Measurements from ENCODE around the gene MROH2A.

The MROH2A gene

GRCh38 chr2:233773854-233774253, 4.3 kb upstream of the MROH2A start (continued):
- TF ChIP-seq POU6F1 (CRISPR knock-in tag; IDR thresholded peaks at IDR 0.05; ENCODE audit: borderline replicate concordance, low read depth) (no peak), CSRNP3 (CRISPR knock-in tag; IDR thresholded peaks at IDR 0.05) (no peak), ARNTL (CRISPR knock-in tag; IDR thresholded peaks at IDR 0.05; ENCODE audit: borderline replicate concordance, low read depth) (no peak), CREB5 (CRISPR knock-in tag; IDR thresholded peaks at IDR 0.05; ENCODE audit: low read depth) (no peak), ZC3H10 (CRISPR knock-in tag; IDR thresholded peaks at IDR 0.05) (no peak)

- TF ChIP-seq ESRRG (CRISPR knock-in tag; IDR thresholded peaks at IDR 0.05) (no peak), ZNF565 (CRISPR knock-in tag; conservative IDR thresholded peaks at IDR 0.05; ENCODE audit: low read depth) (no peak), TCF4 (CRISPR knock-in tag; IDR thresholded peaks at IDR 0.05; ENCODE audit: borderline replicate concordance) (no peak), CSDC2 (CRISPR knock-in tag; IDR thresholded peaks at IDR 0.05) (no peak), OSR1 (CRISPR knock-in tag; IDR thresholded peaks at IDR 0.05) (no peak), SNAI2 (CRISPR knock-in tag; IDR thresholded peaks at IDR 0.05) (no peak), ARNTL (CRISPR knock-in tag; IDR thresholded peaks at IDR 0.05; ENCODE audit: borderline replicate concordance, low read depth) (no peak), TOX (CRISPR knock-in tag; IDR thresholded peaks at IDR 0.05; ENCODE audit: borderline replicate concordance) (no peak), TSHZ2 (CRISPR knock-in tag; IDR thresholded peaks at IDR 0.05) (no peak), CREB5 (CRISPR knock-in tag; IDR thresholded peaks at IDR 0.05; ENCODE audit: low read depth) (no peak), POU6F1 (CRISPR knock-in tag; IDR thresholded peaks at IDR 0.05; ENCODE audit: borderline replicate concordance, low read depth) (no peak), PATZ1 (CRISPR knock-in tag; IDR thresholded peaks at IDR 0.05; ENCODE audit: borderline replicate concordance) (no peak), ZFP3 (CRISPR knock-in tag; IDR thresholded peaks at IDR 0.05) (no peak), PPARA (CRISPR knock-in tag; IDR thresholded peaks at IDR 0.05; ENCODE audit: borderline replicate concordance) (no peak), RARB (CRISPR knock-in tag; IDR thresholded peaks at IDR 0.05) (no peak), ISL1 (CRISPR knock-in tag; IDR thresholded peaks at IDR 0.05) (no peak), ZFP30 (CRISPR knock-in tag; IDR thresholded peaks at IDR 0.05) (no peak), ZNF8 (CRISPR knock-in tag; IDR thresholded peaks at IDR 0.05) (no peak), GLIS3 (CRISPR knock-in tag; IDR thresholded peaks at IDR 0.05) (no peak)
Observed at GRCh38 chr2:233775414-233775813, 2.7 kb upstream of the MROH2A start.

More at GRCh38 chr2:233775414-233775813, 2.7 kb upstream of the MROH2A start:
- ATAC-seq = no peak

Measured in SK-N-SH treated with all-trans-retinoic acid at 6 μM for 48 hours (cell line).